CD14-positive monocyte (primary cell): Measurements from ENCODE around the gene ARFGEF3. TPM values are rescaled to one million over a fixed set of nuclear protein-coding genes. Genes with fewer than 3 reads are reported as not detected.

Experiments
- DNase-seq, 3 donors: peaks; one replicate each; pipeline ENCODE4 v3.0.0-alpha.2; 2011 to 2022
- H2AFZ ChIP-seq: 2 replicates; pipeline ENCODE4 v1.6.0; 2012; ENCODE audit warnings: mild to moderate bottlenecking, low read depth, low read length, inconsistent platforms; ENCODE audit not compliant: insufficient read depth, poor library complexity, severe bottlenecking
- H3K27ac ChIP-seq, 2 donors: 1 replicate in 1 of 2; 2 replicates in 1 of 2; pipeline ENCODE4 v1.5.1; 2012 to 2013; ENCODE audit warnings: low read length in 2 of 2, control low read depth in 1 of 2, inconsistent platforms in 1 of 2, low read depth in 1 of 2, mild to moderate bottlenecking in 1 of 2
- H3K27me3 ChIP-seq, 2 donors: one replicate each; pipeline versions ENCODE4 v1.6.0 to v1.6.1; 2011 to 2013; ENCODE audit warnings: low read length in 2 of 2; ENCODE audit not compliant: control insufficient read depth in 2 of 2, insufficient read depth in 2 of 2
- H3K36me3 ChIP-seq, 2 donors: replicated peaks in 1 of 2; 1 replicate in 1 of 2; 2 replicates in 1 of 2; pipeline versions ENCODE4 v1.5.1 to v1.6.1; 2012 to 2013; ENCODE audit warnings: low read length in 2 of 2, control low read depth in 1 of 2, inconsistent platforms in 1 of 2, mild to moderate bottlenecking in 1 of 2; ENCODE audit not compliant: insufficient read depth in 2 of 2, control insufficient read depth in 1 of 2
- H3K4me1 ChIP-seq, 2 donors: 1 replicate in 1 of 2; 2 replicates in 1 of 2; pipeline versions ENCODE4 v1.5.1 to v1.6.1; 2012 to 2013; ENCODE audit warnings: low read length in 2 of 2, control low read depth in 1 of 2, inconsistent platforms in 1 of 2, mild to moderate bottlenecking in 1 of 2, moderate library complexity in 1 of 2; ENCODE audit not compliant: insufficient read depth in 2 of 2, control insufficient read depth in 1 of 2
- H3K4me2 ChIP-seq: replicated peaks from 2 replicates; pipeline ENCODE3; 2012; ENCODE audit warnings: low read length, moderate library complexity, mild to moderate bottlenecking; ENCODE audit not compliant: poor library complexity, severe bottlenecking; ENCODE audit errors: extremely low read depth
- H3K4me3 ChIP-seq, 3 experiments: fragments of 200-600 bp in 1 of 3; sonication (generic) in 1 of 3; replicated peaks in 1 of 3; 1 replicate in 2 of 3; 2 replicates in 1 of 3; pipeline ENCODE4 v1.5.1; 2011 to 2013; ENCODE audit warnings: low read length in 3 of 3, mild to moderate bottlenecking in 3 of 3, control low read depth in 2 of 3, low read depth in 2 of 3, inconsistent platforms in 1 of 3, moderate library complexity in 1 of 3
- H3K79me2 ChIP-seq: 2 replicates; pipeline ENCODE4 v1.6.0; 2012; ENCODE audit warnings: mild to moderate bottlenecking, control low read depth, inconsistent platforms, low read length, moderate library complexity; ENCODE audit not compliant: insufficient read depth
- H3K9ac ChIP-seq: 2 replicates; pipeline ENCODE4 v1.6.0; 2017; ENCODE audit warnings: low read length, mild to moderate bottlenecking; ENCODE audit not compliant: insufficient read depth, poor library complexity, severe bottlenecking
- H3K9me3 ChIP-seq, 2 donors: replicated peaks in 1 of 2; 1 replicate in 1 of 2; 2 replicates in 1 of 2; pipeline versions ENCODE4 v1.5.1 to v1.6.1; 2012 to 2013; ENCODE audit warnings: low read length in 2 of 2, control low read depth in 1 of 2; ENCODE audit not compliant: control insufficient read depth in 1 of 2, insufficient read depth in 1 of 2
- H4K20me1 ChIP-seq: 2 replicates; pipeline ENCODE4 v1.6.0; 2012; ENCODE audit warnings: mild to moderate bottlenecking, low read length, control low read depth, moderate library complexity; ENCODE audit not compliant: insufficient read depth
- H3K27ac Mint-ChIP-seq, 7 donors: one replicate each; pipeline ENCODE4 v1.8.0; 2020; ENCODE audit warnings: mild to moderate bottlenecking in 7 of 7, mixed read lengths in 7 of 7, moderate library complexity in 6 of 7, inconsistent platforms in 2 of 7
- H3K27me3 Mint-ChIP-seq, 3 donors: one replicate each; pipeline ENCODE4 v1.8.0; 2021 to 2022; ENCODE audit warnings: low read depth in 3 of 3, mild to moderate bottlenecking in 3 of 3, mixed read lengths in 3 of 3, moderate library complexity in 3 of 3, inconsistent platforms in 1 of 3
- H3K36me3 Mint-ChIP-seq, 2 donors: one replicate each; pipeline ENCODE4 v1.8.0; 2020; ENCODE audit warnings: mixed read lengths in 2 of 2, inconsistent platforms in 1 of 2, mild to moderate bottlenecking in 1 of 2
- H3K4me1 Mint-ChIP-seq: one replicate; pipeline ENCODE4 v1.8.0; 2020; ENCODE audit warnings: mild to moderate bottlenecking, mixed read lengths
- H3K4me3 Mint-ChIP-seq, 2 donors: one replicate each; pipeline ENCODE4 v1.8.0; 2020; ENCODE audit warnings: mild to moderate bottlenecking in 2 of 2, mixed read lengths in 2 of 2, moderate library complexity in 1 of 2
- H3K9me3 Mint-ChIP-seq, 7 donors: one replicate each; pipeline ENCODE4 v1.8.0; 2020 to 2022; ENCODE audit warnings: mixed read lengths in 7 of 7, mild to moderate bottlenecking in 6 of 7, moderate library complexity in 6 of 7, inconsistent platforms in 2 of 7
- CTCF ChIP-seq: fragments of 200-600 bp; IDR thresholded peaks from one replicate; pipeline ENCODE4 v1.8.0; 2022; ENCODE audit warnings: antibody characterized with exemption, mild to moderate bottlenecking
- WGBS: methylation state at CpG from one replicate; pipeline ENCODE4 v1.1.5; 2013; ENCODE audit warnings: missing lambda C conversion rate; ENCODE audit not compliant: insufficient coverage; 5-methylcytosine and 5-hydroxymethylcytosine counted together
- intact Hi-C, 2 donors: fragments of 100-400 bp; cut with micrococcal nuclease; formaldehyde crosslinking; loops; one replicate each; pipeline versions ENCODE4 v1.15.0 to v1.15.1; 2023
- polyA plus RNA-seq, 3 donors: library from polyadenylated mRNA; depleted of rRNA in 1 of 3; unstranded in 2 of 3; stranded (reverse) in 1 of 3; fragments of 300-500 nt in 2 of 3; fragments of >200 nt in 1 of 3; fragmentation: Illumina TruSeq in 2 of 3; gene quantifications; 1 replicate in 2 of 3; 2 replicates in 1 of 3; pipeline ENCODE4 v1.2.3, GENCODE V29; 2012 to 2021

The ARFGEF3 gene
- polyA plus RNA-seq, 3 donors: not detected

DNA sequence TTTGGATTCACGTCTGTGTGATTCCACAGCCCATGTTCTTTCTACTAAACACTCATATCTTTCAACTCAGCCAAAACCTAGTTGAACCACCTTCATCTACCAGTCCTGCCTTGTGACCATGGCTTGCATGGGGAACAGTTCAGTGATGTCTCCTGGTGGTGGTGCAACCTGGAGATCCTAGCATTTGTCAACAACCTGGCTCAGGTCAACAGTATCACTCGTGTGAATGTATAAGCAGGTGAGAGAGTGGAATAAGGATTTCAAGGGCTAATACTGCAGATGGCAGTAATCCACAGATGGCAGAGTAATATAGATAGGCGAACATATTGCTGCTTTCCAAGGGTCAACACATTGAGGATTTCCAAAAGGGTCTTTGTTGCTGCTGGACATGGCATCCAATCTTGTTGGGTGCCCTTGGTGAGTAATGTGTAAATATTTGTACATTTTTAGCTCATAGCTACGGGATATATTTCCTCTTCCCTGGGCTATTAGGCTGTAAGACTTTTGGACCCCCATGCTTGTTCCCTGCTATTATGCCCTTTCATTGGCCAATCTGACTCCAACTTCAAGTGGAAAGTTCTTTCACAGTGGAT lies 43.1 kb downstream of the ARFGEF3 start:
- Mint-ChIP-seq H3K36me3 (no peaks in the 10 kb centered on the region), H3K4me3 (no peak overlapping the region), H3K4me1 (no peaks in the 10 kb centered on the region), H3K9me3 (peaks cover 0 to 11% (median 2%) of the 10 kb centered on the region in 7 donors), H3K27me3 (peaks cover 4% of the 10 kb centered on the region in 3 donors), H3K27ac (no peak overlapping the region)
- no peak overlapping the region for H2AFZ ChIP-seq
- H3K9ac ChIP-seq: no peak overlapping the region
- no peak overlapping the region for H3K4me3 ChIP-seq
- intact Hi-C loops: no loop called here
- TF ChIP-seq CTCF: no peak
- no peaks in the 10 kb centered on the region for H3K79me2 ChIP-seq
- no peaks in the 10 kb centered on the region for H3K9me3 ChIP-seq
- H3K4me2 ChIP-seq: no peak overlapping the region
- H4K20me1 ChIP-seq: no peaks in the 10 kb centered on the region
- DNase-seq: no peak
- no peak overlapping the region for H3K27ac ChIP-seq
- H3K36me3 ChIP-seq: no peaks in the 10 kb centered on the region
- WGBS: 85% methylated on average over 2 of the region's 4 CpGs
- no peaks in the 10 kb centered on the region for H3K27me3 ChIP-seq
- no peaks in the 10 kb centered on the region for H3K4me1 ChIP-seq

- no peak for TF ChIP-seq CTCF
- H2AFZ ChIP-seq: no peak overlapping the region
- no peaks in the 10 kb centered on the region for H3K36me3 ChIP-seq
- H3K9me3 ChIP-seq: no peaks in the 10 kb centered on the region
- Mint-ChIP-seq H3K27ac (no peak overlapping the region), H3K4me1 (no peaks in the 10 kb centered on the region), H3K4me3 (no peak overlapping the region), H3K27me3 (peaks cover 4% of the 10 kb centered on the region in 3 donors), H3K9me3 (peaks cover 0 to 7% (median 0%) of the 10 kb centered on the region in 7 donors), H3K36me3 (no peaks in the 10 kb centered on the region)
- no peaks in the 10 kb centered on the region for H3K4me1 ChIP-seq
- WGBS: 96% methylated on average over 2 of the region's 5 CpGs
- DNase-seq: no peak
- intact Hi-C loops: no loop called here
- no peaks in the 10 kb centered on the region for H4K20me1 ChIP-seq
- H3K27ac ChIP-seq: no peak overlapping the region
- no peaks in the 10 kb centered on the region for H3K79me2 ChIP-seq
- no peak overlapping the region for H3K4me3 ChIP-seq
- H3K27me3 ChIP-seq: no peaks in the 10 kb centered on the region
- H3K4me2 ChIP-seq: no peak overlapping the region
- no peak overlapping the region for H3K9ac ChIP-seq
These were observed 43.8 kb downstream of the ARFGEF3 start for GRCh38 chr6:138205437-138206094.
